ENCODE measurements around the gene C16orf87. TPM values are rescaled to one million over a fixed set of nuclear protein-coding genes. Genes with fewer than 3 reads are reported as not detected.
A peak's percentile ranks its signal among the peaks of the same experiment; 100 is the strongest.

Gene C16orf87
- total RNA-seq, 1 donor from 2014 or later = 33.6 TPM

- DNase-seq (ENCODE audit: low read depth) = no peak
These were observed 68.4 kb downstream of the C16orf87 start for GRCh38 chr16:46762583-46762982.

DNA sequence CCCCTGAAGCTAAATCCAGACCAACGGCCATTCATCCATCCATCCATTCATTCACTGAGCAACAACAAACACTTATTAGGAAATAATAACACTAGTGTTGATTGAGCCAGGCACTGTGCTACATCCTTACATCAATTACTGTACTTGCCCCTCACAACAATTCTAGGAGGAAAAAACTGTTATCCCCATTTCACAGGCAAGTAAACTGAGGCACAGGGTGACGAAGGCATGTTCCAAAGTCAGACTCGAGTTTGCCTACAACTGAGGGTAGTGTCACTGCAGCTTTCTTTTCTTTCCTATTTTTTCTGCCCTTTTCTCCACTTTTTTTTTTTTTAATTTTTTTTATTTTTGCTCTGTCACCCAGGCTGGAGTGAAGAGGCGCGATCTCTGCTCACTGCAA is 71.7 kb downstream of the C16orf87 start:
- no peak for DNase-seq (ENCODE audit: low read depth)

DNA sequence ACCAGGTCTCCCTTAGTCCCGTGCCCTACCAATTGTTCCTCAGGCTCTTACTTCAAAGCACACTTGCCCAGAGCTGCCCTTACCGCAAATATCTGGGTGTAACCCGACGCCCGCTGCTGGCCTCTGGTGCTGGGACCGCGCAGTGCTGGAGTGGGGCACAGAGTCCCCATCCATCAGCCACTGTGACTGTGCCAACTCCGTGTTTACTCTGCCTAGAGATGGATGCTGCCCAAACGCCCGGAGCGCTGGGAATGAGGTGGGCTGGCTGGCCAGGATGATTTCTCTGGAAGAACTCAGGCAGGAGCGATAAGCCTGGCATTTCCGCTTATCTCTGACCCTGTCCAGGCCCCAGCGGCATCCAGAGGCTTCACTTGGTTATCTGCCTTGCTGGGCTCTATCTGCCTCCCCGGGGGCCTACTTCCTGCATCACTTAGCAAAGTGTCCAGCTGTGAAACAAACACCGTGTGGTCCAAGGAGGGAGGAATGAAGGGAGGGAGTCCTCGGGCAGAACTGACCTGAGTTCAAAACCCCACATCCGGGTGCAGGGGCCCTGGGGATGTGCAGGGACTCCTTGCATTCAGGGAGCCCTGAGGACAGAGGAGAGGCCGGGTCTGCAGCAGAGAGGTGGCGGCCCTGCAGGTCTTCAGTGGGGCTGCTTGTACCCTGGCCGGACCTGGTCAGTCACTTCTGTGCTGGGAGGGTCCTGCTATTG is 73.5 kb downstream of the C16orf87 start:
- peak; percentile 92 for DNase-seq (ENCODE audit: low read depth)

DNA sequence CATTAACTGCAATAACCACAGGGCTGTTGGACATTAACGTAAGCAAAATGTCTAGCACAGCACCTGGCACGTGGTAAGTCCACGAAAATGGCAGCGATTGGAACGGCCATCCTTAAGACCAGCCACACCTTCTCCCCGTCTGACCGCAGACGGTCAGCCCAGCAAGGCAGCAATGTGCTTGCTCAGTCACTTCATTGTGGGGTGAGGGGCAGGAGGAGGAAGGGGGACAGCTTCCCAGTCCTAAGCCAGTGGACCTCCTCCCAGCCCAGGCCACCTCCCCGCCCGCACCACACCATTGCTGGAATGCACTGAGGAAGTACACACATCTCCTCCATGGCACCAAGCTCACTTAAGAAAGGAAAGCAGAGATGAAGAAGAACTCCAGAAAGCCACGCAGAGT is 74.2 kb downstream of the C16orf87 start:
- peak; percentile 29 for DNase-seq (ENCODE audit: low read depth)

GRCh38 chr16:46753015-46753414 is 78.0 kb downstream of the C16orf87 start:
- no peak for DNase-seq (ENCODE audit: low read depth)

- DNase-seq (ENCODE audit: low read depth) = no peak
These were observed 79.6 kb downstream of the C16orf87 start for GRCh38 chr16:46751381-46751780.

- DNase-seq (ENCODE audit: low read depth) = peak; percentile 75
These were observed 81.9 kb downstream of the C16orf87 start for GRCh38 chr16:46748775-46749705.

DNA sequence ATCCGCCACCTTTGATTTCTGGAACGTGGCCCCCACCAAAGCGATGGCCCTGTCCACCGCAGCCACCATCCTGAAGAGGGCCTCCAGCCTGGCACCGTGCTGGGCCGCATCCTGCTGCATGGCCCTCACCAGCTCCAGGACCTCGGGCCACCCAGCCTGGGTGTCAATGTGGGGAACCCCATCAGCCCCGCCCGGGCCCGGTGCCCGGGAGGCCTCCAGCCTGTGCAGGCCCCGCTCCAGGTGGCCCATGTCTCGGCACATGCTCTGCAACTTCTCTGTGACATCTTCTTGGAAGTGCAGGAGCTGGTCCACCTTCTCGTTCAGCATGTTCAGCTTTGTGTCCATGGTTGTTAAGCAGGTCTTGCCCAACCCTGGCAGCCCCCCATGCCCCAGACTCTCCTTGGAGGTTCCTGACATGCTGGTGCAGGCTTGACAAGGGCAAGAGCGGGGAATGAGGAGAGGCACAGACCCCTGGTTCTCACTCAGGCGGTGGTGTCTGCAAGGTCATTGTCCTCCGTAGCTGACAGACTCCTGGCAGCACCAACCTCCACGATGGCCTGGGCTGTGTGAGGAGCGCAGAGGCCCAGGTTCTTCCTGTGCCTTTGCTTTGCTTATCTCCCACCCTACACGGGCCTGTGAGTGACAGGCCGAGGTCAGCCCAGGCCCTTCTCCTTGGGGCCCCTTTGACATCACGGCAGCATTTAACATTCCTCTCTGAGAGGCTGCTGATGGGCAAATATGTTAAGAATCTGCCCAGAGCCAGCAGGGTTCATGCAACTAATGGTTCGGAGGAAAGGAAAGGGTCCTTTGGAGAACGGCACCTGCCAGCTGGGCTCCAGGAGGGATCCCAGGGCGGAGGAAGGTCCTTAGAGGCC is 83.0 kb downstream of the C16orf87 start, which contains the start of gene MYLK3:
Gene MYLK3, minus strand, starts transcription at position 568 of the 875 bp plus-strand sequence. Its CDS starts 151 bp downstream, at position 417.
- peak; percentile 24 for DNase-seq (ENCODE audit: low read depth)

- DNase-seq (ENCODE audit: low read depth) = peak; percentile 81
These were observed 83.9 kb downstream of the C16orf87 start for GRCh38 chr16:46746821-46747776.

Other genes with a start within 250 kb of the C16orf87 start
- 0.88 and 3.2 TPM in 2 replicates for gene SHCBP1, start 209.8 kb downstream of the C16orf87 start, total RNA-seq
- gene VPS35, start 142.0 kb downstream of the C16orf87 start, total RNA-seq = 69.3 and 113 TPM in 2 replicates
- gene ORC6, start 141.5 kb downstream of the C16orf87 start, total RNA-seq = 2.4 and 5.6 TPM in 2 replicates
- 0.16 and 0.51 TPM in 2 replicates for gene MYLK3, start 82.8 kb downstream of the C16orf87 start, total RNA-seq
- 17.0 and 22.1 TPM in 2 replicates for gene GPT2, start 53.2 kb upstream of the C16orf87 start, total RNA-seq
- 65.3 and 73.0 TPM in 2 replicates for gene DNAJA2, start 142.5 kb upstream of the C16orf87 start, total RNA-seq